Measurements from ENCODE around the gene LIPT2.
"Not testable (repeated sequence)": the region's sequence is repeated elsewhere in the genome, so short reads cannot be mapped to it uniquely, and the experiment has no call there.

Gene LIPT2

DNA sequence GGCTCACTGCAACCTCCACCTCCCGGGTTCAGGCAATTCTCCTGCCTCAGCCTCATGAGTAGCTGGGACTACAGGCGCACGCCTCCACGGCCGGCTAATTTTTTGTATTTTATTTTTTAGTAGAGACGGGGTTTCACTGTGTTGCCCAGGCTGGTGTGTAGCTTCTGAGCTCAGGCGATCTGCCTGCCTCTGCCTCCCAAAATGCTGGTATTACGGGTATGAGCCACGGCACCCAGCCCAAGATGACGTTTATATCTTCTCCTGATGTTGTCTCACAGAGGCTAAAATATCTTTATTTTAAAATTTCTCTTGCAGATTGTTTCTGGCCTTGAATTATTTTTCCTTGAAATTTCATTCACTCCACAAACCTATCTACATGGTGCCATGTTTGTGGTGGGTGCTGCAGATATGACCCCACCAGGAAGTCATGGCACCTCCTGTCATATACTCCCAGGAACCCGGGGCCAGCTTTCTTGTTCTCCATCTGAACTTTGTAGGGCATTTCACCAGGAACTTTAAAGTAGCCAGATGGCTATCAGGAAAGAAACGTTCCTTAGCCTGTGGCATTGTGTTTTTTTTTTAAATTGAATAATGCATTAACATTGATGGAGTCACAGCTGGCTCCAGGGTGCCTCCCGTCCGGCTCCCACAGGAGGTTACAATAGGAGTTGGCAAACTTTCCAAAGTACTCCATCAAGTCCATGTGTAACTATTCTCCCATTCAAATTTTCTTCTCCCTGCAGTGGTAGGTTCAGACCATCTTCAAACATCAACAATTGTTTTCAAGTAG, 42.0 kb upstream of the LIPT2 start:
- Histone ChIP-seq H4K12ac (ENCODE audit: low read depth, low read length) (no peak overlapping the region), H3K23ac (ENCODE audit: low read length) (no peak overlapping the region), H3K79me1 (ENCODE audit: low read length) (peaks cover 38% of the 10 kb centered on the region), H3K4ac (ENCODE audit: low read depth, low read length) (peak overlapping the region; percentile 65), H3K4me2 (ENCODE audit: low read length) (no peak overlapping the region), H2AK5ac (ENCODE audit: low read length) (peak overlapping the region; percentile 67), H2BK120ac (ENCODE audit: insufficient read depth, low read length, poor library complexity) (peak overlapping the region; percentile 99), H2BK12ac (ENCODE audit: low read length) (peak overlapping the region; percentile 90), H3K27ac (ENCODE audit: low read depth, low read length) (peak overlapping the region; percentile 100), H3K27me3 (ENCODE audit: insufficient read depth, low read length) (no peaks in the 10 kb centered on the region), H3K36me3 (ENCODE audit: control insufficient read depth in 1 of 2, insufficient read depth in 2 of 2, low read length in 2 of 2) (peaks cover 0 to 1% of the 10 kb centered on the region in 2 experiments), H4K91ac (ENCODE audit: low read depth, low read length) (peak overlapping the region; percentile 94), H3K9ac (ENCODE audit: low read length) (no peak overlapping the region), H3K4me3 (ENCODE audit: low read depth, low read length) (no peak overlapping the region), H3K79me2 (ENCODE audit: control insufficient read depth, insufficient read depth, low read length, poor library complexity) (peaks cover 2% of the 10 kb centered on the region), H3K14ac (ENCODE audit: low read length) (peak overlapping the region; percentile 77), H2AFZ (ENCODE audit: insufficient read depth, low read length, poor library complexity) (peak overlapping the region; percentile 23), H3K4me1 (ENCODE audit: control insufficient read depth in 1 of 2, insufficient read depth in 2 of 2, low read length in 2 of 2) (peaks cover 13 to 27% of the 10 kb centered on the region in 2 experiments), H4K8ac (ENCODE audit: low read depth, low read length) (peak overlapping the region; percentile 89), H2BK5ac (ENCODE audit: low read depth, low read length, poor library complexity) (peak overlapping the region; percentile 92), H3K9me3 (ENCODE audit: insufficient read depth, low read depth, low read length) (peaks cover 4% of the 10 kb centered on the region), H3K18ac (ENCODE audit: low read length) (peak overlapping the region; percentile 63)
- WGBS (ENCODE audit: extremely low coverage, insufficient coverage, insufficient read length) = no CpG with 5 or more reads among the region's 14 CpGs
- DNase-seq = peak; percentile 80 to 87

DNA sequence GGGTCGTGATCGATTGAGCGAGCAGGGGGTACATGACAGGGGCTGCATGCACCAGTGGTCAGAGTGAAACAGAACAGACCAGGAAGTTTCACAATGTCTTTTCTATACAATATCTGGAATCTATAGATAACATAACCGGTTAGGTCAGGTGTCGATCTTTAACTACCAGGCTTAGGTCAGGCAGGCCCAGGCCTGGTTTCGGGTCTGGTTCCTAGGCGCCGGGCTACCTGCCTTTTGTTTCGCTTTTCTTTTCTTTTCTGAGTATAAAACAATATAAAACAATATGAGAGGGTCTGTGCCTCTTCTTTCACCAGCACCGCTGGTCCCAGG, 41.4 kb upstream of the LIPT2 start:
- Histone ChIP-seq H2BK120ac (ENCODE audit: insufficient read depth, low read length, poor library complexity) (peak overlapping the region; percentile 99), H3K4me2 (ENCODE audit: low read length) (peak overlapping the region; percentile 53), H2BK12ac (ENCODE audit: low read length) (peak overlapping the region; percentile 90), H3K18ac (ENCODE audit: low read length) (peak overlapping the region; percentile 63), H3K79me1 (ENCODE audit: low read length) (peaks cover 38% of the 10 kb centered on the region), H4K8ac (ENCODE audit: low read depth, low read length) (peak overlapping the region; percentile 89), H3K4me1 (ENCODE audit: control insufficient read depth in 1 of 2, insufficient read depth in 2 of 2, low read length in 2 of 2) (peaks cover 13 to 27% of the 10 kb centered on the region in 2 experiments), H3K4ac (ENCODE audit: low read depth, low read length) (peak overlapping the region; percentile 65), H4K91ac (ENCODE audit: low read depth, low read length) (peak overlapping the region; percentile 94), H2BK5ac (ENCODE audit: low read depth, low read length, poor library complexity) (peak overlapping the region; percentile 92), H3K14ac (ENCODE audit: low read length) (peak overlapping the region; percentile 62), H3K27ac (ENCODE audit: low read depth, low read length) (peak overlapping the region; percentile 100), H4K12ac (ENCODE audit: low read depth, low read length) (peak overlapping the region; percentile 49)
- H2AFZ ChIP-seq (ENCODE audit: insufficient read depth, low read length, poor library complexity); H3K9me3 ChIP-seq (ENCODE audit: insufficient read depth, low read depth, low read length); H3K36me3 ChIP-seq (ENCODE audit: control insufficient read depth in 1 of 2, insufficient read depth in 2 of 2, low read length in 2 of 2); H3K27me3 ChIP-seq (ENCODE audit: insufficient read depth, low read length); H3K4me3 ChIP-seq (ENCODE audit: low read depth, low read length); H3K9ac ChIP-seq (ENCODE audit: low read length); H2AK5ac ChIP-seq (ENCODE audit: low read length); H3K23ac ChIP-seq (ENCODE audit: low read length); H3K79me2 ChIP-seq (ENCODE audit: control insufficient read depth, insufficient read depth, low read length, poor library complexity): not testable (repeated sequence)
- DNase-seq = peak in 1 of 2 donors; percentile 58
- no CpG with 5 or more reads among the region's 10 CpGs for WGBS (ENCODE audit: extremely low coverage, insufficient coverage, insufficient read length)

DNA sequence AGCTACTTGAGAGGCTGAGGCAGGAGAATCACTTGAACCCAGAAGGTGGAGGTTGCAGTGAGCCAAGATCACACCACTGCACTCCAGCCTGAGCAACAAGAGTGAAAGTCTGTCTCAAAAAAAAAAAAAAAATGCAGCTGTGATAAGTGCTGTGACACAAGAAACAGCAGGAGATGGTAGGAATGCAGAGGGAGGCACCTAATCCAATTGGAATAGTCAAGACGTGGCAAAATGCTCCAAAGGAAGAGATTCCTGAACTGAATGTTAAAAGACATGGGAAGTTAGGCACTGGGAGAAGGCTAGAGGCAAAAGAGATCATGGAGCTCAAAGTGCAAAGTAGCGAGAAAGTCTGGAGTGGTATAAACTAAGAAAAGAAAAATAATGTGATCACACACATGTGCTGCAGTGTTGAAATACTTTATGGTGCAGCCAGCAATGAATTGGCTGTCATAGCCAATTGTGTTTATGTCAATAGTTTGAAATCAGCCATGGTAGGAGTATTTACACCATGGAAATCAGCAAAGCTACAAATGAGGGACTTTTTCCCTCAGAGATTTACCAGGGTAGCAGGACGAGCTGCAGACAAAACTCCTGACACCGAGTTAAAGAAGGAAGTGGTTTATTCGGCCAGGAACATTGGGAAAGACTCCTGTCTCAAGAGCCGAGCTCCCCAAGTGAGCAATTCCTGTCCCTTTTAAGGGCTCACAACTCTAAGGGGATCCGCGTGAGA, 40.9 kb upstream of the LIPT2 start:
- Histone ChIP-seq H3K23ac (ENCODE audit: low read length) (no peak overlapping the region), H3K4ac (ENCODE audit: low read depth, low read length) (no peak overlapping the region), H3K27me3 (ENCODE audit: insufficient read depth, low read length) (no peaks in the 10 kb centered on the region), H3K4me3 (ENCODE audit: low read depth, low read length) (no peak overlapping the region), H2BK120ac (ENCODE audit: insufficient read depth, low read length, poor library complexity) (peak overlapping the region; percentile 82), H2AK5ac (ENCODE audit: low read length) (no peak overlapping the region), H3K14ac (ENCODE audit: low read length) (peak overlapping the region; percentile 55), H2BK5ac (ENCODE audit: low read depth, low read length, poor library complexity) (peak overlapping the region; percentile 92), H3K9me3 (ENCODE audit: insufficient read depth, low read depth, low read length) (no peaks in the 10 kb centered on the region), H3K79me2 (ENCODE audit: control insufficient read depth, insufficient read depth, low read length, poor library complexity) (peaks cover 2% of the 10 kb centered on the region), H3K18ac (ENCODE audit: low read length) (no peak overlapping the region), H3K79me1 (ENCODE audit: low read length) (peaks cover 38% of the 10 kb centered on the region), H3K27ac (ENCODE audit: low read depth, low read length) (peak overlapping the region; percentile 100), H3K4me2 (ENCODE audit: low read length) (peak overlapping the region; percentile 53), H4K91ac (ENCODE audit: low read depth, low read length) (peak overlapping the region; percentile 94), H3K4me1 (ENCODE audit: control insufficient read depth in 1 of 2, insufficient read depth in 2 of 2, low read length in 2 of 2) (peaks cover 13 to 27% of the 10 kb centered on the region in 2 experiments), H3K36me3 (ENCODE audit: control insufficient read depth in 1 of 2, insufficient read depth in 2 of 2, low read length in 2 of 2) (peaks cover 0 to 1% of the 10 kb centered on the region in 2 experiments), H4K12ac (ENCODE audit: low read depth, low read length) (no peak overlapping the region), H2AFZ (ENCODE audit: insufficient read depth, low read length, poor library complexity) (no peak overlapping the region), H3K9ac (ENCODE audit: low read length) (no peak overlapping the region), H2BK12ac (ENCODE audit: low read length) (no peak overlapping the region), H4K8ac (ENCODE audit: low read depth, low read length) (peak overlapping the region; percentile 36)
- peak; percentile 22 to 86 for DNase-seq
- WGBS (ENCODE audit: extremely low coverage, insufficient coverage, insufficient read length) = no CpG with 5 or more reads among the region's 8 CpGs

DNA sequence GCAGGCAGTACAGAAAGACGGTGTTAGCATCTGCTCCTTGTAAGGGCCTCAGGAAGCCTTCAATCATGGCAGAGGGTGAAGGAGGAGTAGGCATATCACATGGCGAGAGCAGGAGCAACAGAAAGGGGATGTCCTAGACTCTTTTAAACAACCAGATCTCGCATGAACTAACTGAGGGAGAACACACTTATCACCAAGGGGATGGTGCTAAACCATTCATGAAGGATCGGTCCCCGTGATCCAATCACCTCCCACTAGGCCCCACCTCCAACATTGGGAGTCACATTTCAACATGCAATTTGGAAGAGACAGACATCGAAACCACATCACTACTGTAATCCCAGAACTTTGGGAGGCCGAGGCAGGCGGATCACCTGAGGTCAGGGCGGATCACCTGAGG, 39.9 kb upstream of the LIPT2 start:
- Histone ChIP-seq H3K4me2 (ENCODE audit: low read length) (no peak overlapping the region), H3K4ac (ENCODE audit: low read depth, low read length) (no peak overlapping the region), H3K14ac (ENCODE audit: low read length) (peak overlapping the region; percentile 49), H3K9me3 (ENCODE audit: insufficient read depth, low read depth, low read length) (no peaks in the 10 kb centered on the region), H3K27ac (ENCODE audit: low read depth, low read length) (peak overlapping the region; percentile 100), H3K27me3 (ENCODE audit: insufficient read depth, low read length) (no peaks in the 10 kb centered on the region), H3K23ac (ENCODE audit: low read length) (no peak overlapping the region), H2AFZ (ENCODE audit: insufficient read depth, low read length, poor library complexity) (peak overlapping the region; percentile 49), H4K12ac (ENCODE audit: low read depth, low read length) (no peak overlapping the region), H2BK120ac (ENCODE audit: insufficient read depth, low read length, poor library complexity) (peak overlapping the region; percentile 74), H3K79me2 (ENCODE audit: control insufficient read depth, insufficient read depth, low read length, poor library complexity) (peaks cover 2% of the 10 kb centered on the region), H2AK5ac (ENCODE audit: low read length) (no peak overlapping the region), H3K79me1 (ENCODE audit: low read length) (peaks cover 30% of the 10 kb centered on the region), H2BK5ac (ENCODE audit: low read depth, low read length, poor library complexity) (peak overlapping the region; percentile 92), H2BK12ac (ENCODE audit: low read length) (peak overlapping the region; percentile 59), H4K8ac (ENCODE audit: low read depth, low read length) (peak overlapping the region; percentile 62), H3K4me1 (ENCODE audit: control insufficient read depth in 1 of 2, insufficient read depth in 2 of 2, low read length in 2 of 2) (peaks cover 9 to 20% of the 10 kb centered on the region in 2 experiments), H3K36me3 (ENCODE audit: control insufficient read depth in 1 of 2, insufficient read depth in 2 of 2, low read length in 2 of 2) (peaks cover 0 to 1% of the 10 kb centered on the region in 2 experiments), H4K91ac (ENCODE audit: low read depth, low read length) (peak overlapping the region; percentile 94), H3K18ac (ENCODE audit: low read length) (peak overlapping the region; percentile 63), H3K9ac (ENCODE audit: low read length) (no peak overlapping the region), H3K4me3 (ENCODE audit: low read depth, low read length) (no peak overlapping the region)
- DNase-seq = peak; percentile 52 to 70
- WGBS (ENCODE audit: extremely low coverage, insufficient coverage, insufficient read length) = no CpG with 5 or more reads among the region's 9 CpGs

Data from trophoblast cell (in vitro differentiated cells and primary cell).